ENCODE measurements around the gene SOSTDC1. TPM values are rescaled to one million over a fixed set of nuclear protein-coding genes. Genes with fewer than 3 reads are reported as not detected.

Gene SOSTDC1
- total RNA-seq, 1 donor from 2014 or later: 5.4 TPM

GRCh38 chr7:16494551-16494950, 29.0 kb upstream of the SOSTDC1 start:
- Mint-ChIP-seq H3K27ac (no peak overlapping the region), H3K4me1 (ENCODE audit: unreplicated experiment) (peaks cover 13% of the 10 kb centered on the region), H3K9me3 (no peaks in the 10 kb centered on the region), H3K27me3 (no peaks in the 10 kb centered on the region), H3K4me3 (no peak overlapping the region), H3K36me3 (no peaks in the 10 kb centered on the region)
- TF ChIP-seq CTCF (conservative IDR thresholded peaks at IDR 0.05): no peak
- no peak for DNase-seq (ENCODE audit: extremely low spot score, unreplicated experiment)

GRCh38 chr7:16493266-16493665, 27.7 kb upstream of the SOSTDC1 start:
- Mint-ChIP-seq H3K4me3 (no peak overlapping the region), H3K27me3 (no peaks in the 10 kb centered on the region), H3K27ac (no peak overlapping the region), H3K9me3 (no peaks in the 10 kb centered on the region), H3K36me3 (no peaks in the 10 kb centered on the region), H3K4me1 (ENCODE audit: unreplicated experiment) (peaks cover 11% of the 10 kb centered on the region)
- TF ChIP-seq CTCF (conservative IDR thresholded peaks at IDR 0.05): no peak
- no peak for DNase-seq (ENCODE audit: extremely low spot score, unreplicated experiment)

GRCh38 chr7:16492513-16493062, 27.1 kb upstream of the SOSTDC1 start:
- no peak for TF ChIP-seq CTCF (conservative IDR thresholded peaks at IDR 0.05)
- DNase-seq (ENCODE audit: extremely low spot score, unreplicated experiment): no peak
- Mint-ChIP-seq H3K27me3 (no peaks in the 10 kb centered on the region), H3K36me3 (no peaks in the 10 kb centered on the region), H3K9me3 (no peaks in the 10 kb centered on the region), H3K27ac (no peak overlapping the region), H3K4me1 (ENCODE audit: unreplicated experiment) (peaks cover 7% of the 10 kb centered on the region), H3K4me3 (no peak overlapping the region)

GRCh38 chr7:16491148-16491547, 25.6 kb upstream of the SOSTDC1 start:
- Mint-ChIP-seq H3K4me1 (ENCODE audit: unreplicated experiment) (peaks cover 7% of the 10 kb centered on the region), H3K27me3 (no peaks in the 10 kb centered on the region), H3K36me3 (no peaks in the 10 kb centered on the region), H3K9me3 (no peaks in the 10 kb centered on the region), H3K4me3 (no peak overlapping the region), H3K27ac (no peak overlapping the region)
- no peak for DNase-seq (ENCODE audit: extremely low spot score, unreplicated experiment)
- no peak for TF ChIP-seq CTCF (conservative IDR thresholded peaks at IDR 0.05)

GRCh38 chr7:16484453-16485158, 19.1 kb upstream of the SOSTDC1 start:
- Mint-ChIP-seq H3K36me3 (no peaks in the 10 kb centered on the region), H3K27me3 (no peaks in the 10 kb centered on the region), H3K4me3 (no peak overlapping the region), H3K9me3 (no peaks in the 10 kb centered on the region), H3K27ac (no peak overlapping the region), H3K4me1 (ENCODE audit: unreplicated experiment) (peaks cover 10% of the 10 kb centered on the region)
- no peak for DNase-seq (ENCODE audit: extremely low spot score, unreplicated experiment)
- no peak for TF ChIP-seq CTCF (conservative IDR thresholded peaks at IDR 0.05)

Measured in type B pancreatic cell (in vitro differentiated cells).